ENCODE data around the gene MUCL1.

MUCL1 gene

GRCh38 chr12:54857406-54857805 lies 3.1 kb downstream of the MUCL1 start:
- DNase-seq (ENCODE audit: insufficient read length, low spot score) (no peak), FAIRE-seq (no peak)
- no peak for TF ChIP-seq CTCF (IDR thresholded peaks at IDR 0.05; ENCODE audit: insufficient read depth, missing control alignments)

- TF ChIP-seq CTCF (IDR thresholded peaks at IDR 0.05; ENCODE audit: insufficient read depth, missing control alignments), result no peak
- DNase-seq (ENCODE audit: insufficient read length, low spot score) (no peak), FAIRE-seq (no peak)
Observed at GRCh38 chr12:54858562-54858961, 4.2 kb downstream of the MUCL1 start.

DNA sequence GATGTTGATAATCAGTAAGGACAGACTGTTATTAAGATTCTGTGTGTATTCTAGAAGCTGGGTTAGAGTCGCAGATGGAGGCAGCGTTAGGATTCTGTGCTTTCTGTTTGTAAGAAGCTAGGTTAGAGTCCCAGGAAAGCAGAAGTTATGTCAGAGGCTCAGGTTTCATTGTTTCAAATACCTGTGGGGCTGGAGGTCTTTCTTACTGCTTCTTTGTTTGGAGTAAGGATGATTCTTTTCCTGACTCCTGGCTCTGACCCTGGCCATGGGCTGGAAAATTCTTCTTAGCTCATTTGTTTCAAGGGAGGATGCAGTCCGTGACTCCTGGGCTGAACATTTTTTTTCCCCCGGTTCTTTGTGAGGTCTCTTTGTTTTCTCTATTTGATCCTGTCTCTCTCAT lies 5.2 kb downstream of the MUCL1 start:
- TF ChIP-seq CTCF (IDR thresholded peaks at IDR 0.05; ENCODE audit: insufficient read depth, missing control alignments), result no peak
- FAIRE-seq (no peak), DNase-seq (ENCODE audit: insufficient read length, low spot score) (no peak)

DNA sequence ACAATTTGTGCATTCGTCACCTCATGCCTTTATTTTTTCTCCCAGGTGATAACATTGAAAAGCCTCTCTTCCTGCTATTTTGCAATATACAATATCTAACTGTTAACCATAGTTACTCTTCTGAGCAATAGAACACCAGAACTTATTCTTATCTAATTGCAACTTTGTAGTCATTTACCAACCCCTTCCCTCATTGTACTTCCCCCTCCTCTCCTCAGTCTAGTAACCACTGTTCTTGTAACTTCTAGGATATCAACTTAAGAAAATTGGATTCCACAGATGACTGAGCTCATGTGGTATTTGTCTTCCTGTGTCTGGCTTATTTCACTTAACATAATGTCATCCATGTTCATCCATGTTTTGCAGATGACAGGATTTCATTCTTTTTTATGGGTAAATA lies 7.6 kb downstream of the MUCL1 start:
- TF ChIP-seq CTCF (IDR thresholded peaks at IDR 0.05; ENCODE audit: insufficient read depth, missing control alignments), result no peak
- FAIRE-seq (no peak), DNase-seq (ENCODE audit: insufficient read length, low spot score) (no peak)

DNA sequence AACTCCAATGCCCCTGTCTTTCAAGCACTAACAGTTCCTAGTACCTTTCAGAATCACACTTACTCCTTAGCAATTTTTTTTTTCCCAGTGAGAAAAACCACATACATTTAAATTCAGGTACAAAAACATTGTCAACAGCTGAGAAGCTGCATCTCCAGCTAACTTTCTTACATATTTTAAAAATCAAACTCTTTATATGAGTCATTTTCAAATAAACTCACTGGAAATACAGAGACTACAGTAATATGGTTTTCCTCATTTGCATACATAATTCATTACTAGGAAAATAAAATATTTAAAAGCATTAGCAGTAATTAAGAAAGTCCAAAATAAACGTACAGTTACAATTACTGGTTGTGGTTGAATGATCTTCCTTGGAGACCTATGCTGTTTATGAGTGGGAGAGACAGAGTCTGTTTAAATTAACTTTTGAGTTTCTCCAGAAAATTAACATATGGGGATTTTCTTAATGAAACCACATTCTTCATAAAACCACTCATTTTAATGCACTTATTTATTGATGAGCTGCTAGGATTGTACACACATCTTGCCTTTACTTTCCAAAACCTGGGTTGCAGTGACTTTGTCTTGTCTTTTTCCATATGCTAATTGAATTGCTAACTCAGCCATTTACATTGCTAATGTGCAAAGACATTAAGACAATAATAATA lies 9.8 kb downstream of the MUCL1 start:
- TF ChIP-seq CTCF (IDR thresholded peaks at IDR 0.05; ENCODE audit: insufficient read depth, missing control alignments), result no peak
- DNase-seq (ENCODE audit: insufficient read length, low spot score) (no peak), FAIRE-seq (no peak)

GRCh38 chr12:54865683-54866324 lies 11.5 kb downstream of the MUCL1 start:
- TF ChIP-seq CTCF (IDR thresholded peaks at IDR 0.05; ENCODE audit: insufficient read depth, missing control alignments), result no peak
- DNase-seq (ENCODE audit: insufficient read length, low spot score) (no peak), FAIRE-seq (no peak)

DNA sequence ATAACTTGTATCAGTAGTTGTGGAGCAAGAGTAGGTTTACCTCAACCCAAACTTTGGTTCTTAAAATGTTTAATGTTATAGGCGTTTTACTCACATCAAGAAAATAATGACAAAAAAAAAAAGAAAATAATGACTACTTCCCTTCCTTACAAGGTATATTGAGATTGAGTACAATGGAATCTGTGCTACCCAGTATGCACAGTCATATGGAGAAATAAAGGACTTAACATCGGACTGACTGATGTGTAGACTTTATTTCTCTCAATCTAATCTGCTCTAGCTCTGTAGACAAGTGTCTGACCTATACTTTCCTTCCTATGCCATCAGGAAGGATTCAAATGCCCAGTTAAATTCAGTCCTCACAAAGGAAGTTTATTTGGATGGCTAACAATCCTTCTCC lies 14.4 kb downstream of the MUCL1 start:
- no peak for TF ChIP-seq CTCF (IDR thresholded peaks at IDR 0.05; ENCODE audit: insufficient read depth, missing control alignments)
- no peak for DNase-seq (ENCODE audit: insufficient read length, low spot score)
- FAIRE-seq, result no peak

Data from D721Med (cell line).